Thymus (tissue), 11 donors: ENCODE measurements around the gene RYR1. TPM values are rescaled to one million over a fixed set of nuclear protein-coding genes. Genes with fewer than 3 reads are reported as not detected.

Source experiments
- DNase-seq, 9 donors: peaks; one replicate each; pipeline ENCODE4 v3.0.0-alpha.2; 2013; ENCODE audit warnings: low spot score in 9 of 9, low read depth in 6 of 9, missing footprints in 1 of 9
- H3K27ac ChIP-seq, 2 donors: one replicate each; pipeline ENCODE4 v1.5.1; 2013; ENCODE audit warnings: control low read depth in 1 of 2, low read depth in 1 of 2, low read length in 1 of 2, mild to moderate bottlenecking in 1 of 2, moderate library complexity in 1 of 2
- H3K27me3 ChIP-seq, 2 donors: one replicate each; pipeline ENCODE4 v1.5.1; 2013; ENCODE audit warnings: low read length in 1 of 2; ENCODE audit not compliant: control insufficient read depth in 2 of 2, insufficient read depth in 1 of 2
- H3K36me3 ChIP-seq, 2 donors: one replicate each; pipeline ENCODE4 v1.5.1; 2013; ENCODE audit warnings: low read length in 1 of 2, mild to moderate bottlenecking in 1 of 2, moderate library complexity in 1 of 2; ENCODE audit not compliant: control insufficient read depth in 2 of 2, insufficient read depth in 2 of 2
- H3K4me1 ChIP-seq, 2 donors: one replicate each; pipeline ENCODE4 v1.5.1; 2013; ENCODE audit warnings: low read length in 2 of 2; ENCODE audit not compliant: control insufficient read depth in 2 of 2, insufficient read depth in 2 of 2
- H3K4me3 ChIP-seq, 2 donors: one replicate each; pipeline ENCODE4 v1.5.1; 2013; ENCODE audit warnings: low read length in 2 of 2, control low read depth in 1 of 2, mild to moderate bottlenecking in 1 of 2
- H3K9me3 ChIP-seq, 2 donors: one replicate each; pipeline ENCODE4 v1.5.1; 2013; ENCODE audit warnings: low read length in 1 of 2, mild to moderate bottlenecking in 1 of 2; ENCODE audit not compliant: control insufficient read depth in 2 of 2, insufficient read depth in 1 of 2
- WGBS: extraction: QIAGEN DNeasy Blood & Tissue Kit; methylation state at CpG from one replicate; pipeline ENCODE4 v1.1.7; 2013; 5-methylcytosine and 5-hydroxymethylcytosine counted together
- polyA plus RNA-seq: library from polyadenylated mRNA; stranded (reverse); fragments of 200-250 nt; gene quantifications from one replicate; pipeline ENCODE4 v1.2.3, GENCODE V29; 2013
- total RNA-seq: library from RNA; stranded (reverse); fragments of 120-200 nt; gene quantifications from one replicate; pipeline ENCODE4 v1.2.4, GENCODE V29; 2013
- donor health status: healthy.

RYR1 gene
- total and polyA plus RNA-seq, 2 donors: 1.1 to 1.8 TPM

GRCh38 chr19:38387550-38388348 is 45.7 kb upstream of the RYR1 start, which contains the start of gene GGN:
Gene GGN (minus strand): TSS chr19:38388034. CDS start chr19:38387261, 773 bp downstream.
- H3K4me3 ChIP-seq: peak within 1 kb of the TSS; percentile 18 to 49
- DNase-seq: peak in 3 of 9 donors; percentile 39 to 61 (median 48)
- peaks cover 17 to 19% of the 10 kb centered on the region in 2 donors for H3K36me3 ChIP-seq
- 1% methylated on average over 51 of the region's 51 CpGs for WGBS
- peaks cover 60 to 86% of the 10 kb centered on the region in 2 donors for H3K27me3 ChIP-seq
- H3K9me3 ChIP-seq: peaks cover 0 to 5% of the 10 kb centered on the region in 2 donors
- H3K27ac ChIP-seq: no peak within 1 kb of the TSS
- peaks cover 18 to 31% of the 10 kb centered on the region in 2 donors for H3K4me1 ChIP-seq

GRCh38 chr19:38388349-38389100 is 45.0 kb upstream of the RYR1 start, which contains the start of gene SPRED3:
Gene SPRED3 (plus strand): TSS chr19:38388697. CDS start chr19:38390303, 1,606 bp downstream.
- H3K4me1 ChIP-seq: peaks cover 18 to 31% of the 10 kb centered on the region in 2 donors
- H3K27me3 ChIP-seq: peaks cover 64 to 94% of the 10 kb centered on the region in 2 donors

GRCh38 chr19:38389101-38389925 is 44.2 kb upstream of the RYR1 start:
- H3K36me3 ChIP-seq: peaks cover 4 to 5% of the 10 kb centered on the region in 2 donors
- no peak overlapping the region for H3K27ac ChIP-seq
- 11% methylated on average over 28 of the region's 28 CpGs for WGBS
- peak in 1 of 9 donors; percentile 37 for DNase-seq
- peak overlapping the region in 1 of 2 donors; percentile 49 for H3K4me3 ChIP-seq
- peaks cover 0 to 6% of the 10 kb centered on the region in 2 donors for H3K9me3 ChIP-seq
- peaks cover 18 to 31% of the 10 kb centered on the region in 2 donors for H3K4me1 ChIP-seq
- H3K27me3 ChIP-seq: peaks cover 71 to 99% of the 10 kb centered on the region in 2 donors

More at GRCh38 chr19:38388349-38389100, 45.0 kb upstream of the RYR1 start, which contains the start of gene SPRED3:
- Histone ChIP-seq H3K36me3 (peaks cover 11 to 12% of the 10 kb centered on the region in 2 donors), H3K4me3 (peak within 1 kb of the TSS; percentile 18 to 49), H3K9me3 (peaks cover 0 to 6% of the 10 kb centered on the region in 2 donors), H3K27ac (no peak within 1 kb of the TSS)
- 2% methylated on average over 46 of the region's 46 CpGs for WGBS
- DNase-seq: no peak

GRCh38 chr19:38389957-38390924 is 43.2 kb upstream of the RYR1 start:
- Histone ChIP-seq H3K27me3 (peaks cover 78 to 99% of the 10 kb centered on the region in 2 donors), H3K27ac (no peak overlapping the region), H3K4me3 (no peak overlapping the region), H3K36me3 (no peaks in the 10 kb centered on the region), H3K4me1 (peaks cover 18 to 34% of the 10 kb centered on the region in 2 donors), H3K9me3 (peaks cover 0 to 6% of the 10 kb centered on the region in 2 donors)
- DNase-seq: no peak
- WGBS: 49% methylated on average over 22 of the region's 22 CpGs

DNA sequence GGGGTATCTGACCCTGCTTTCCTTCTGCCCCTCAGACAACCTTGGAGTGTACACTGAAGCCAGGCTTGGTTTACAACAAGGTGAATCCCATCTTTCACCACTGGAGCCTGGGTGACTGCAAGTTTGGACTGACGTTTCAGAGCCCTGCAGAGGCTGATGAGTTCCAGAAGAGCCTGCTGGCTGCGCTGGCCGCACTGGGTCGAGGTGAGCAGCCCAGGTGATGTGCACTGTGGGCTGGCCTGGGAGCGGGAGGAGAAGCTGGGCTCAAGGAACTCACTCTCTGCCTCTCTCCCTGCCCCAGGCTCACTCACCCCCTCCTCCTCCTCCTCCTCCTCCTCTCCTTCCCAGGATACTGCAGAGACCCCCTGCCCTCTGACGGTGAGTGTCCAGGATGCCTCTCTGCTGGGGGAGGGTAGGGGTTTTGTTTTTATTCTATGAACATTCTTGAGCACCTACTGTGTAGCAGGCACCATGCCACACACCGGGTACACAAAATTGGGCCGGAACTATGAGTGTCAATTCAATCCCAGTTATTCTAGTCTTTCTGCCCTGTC is 41.5 kb upstream of the RYR1 start:
- peaks cover 79 to 97% of the 10 kb centered on the region in 2 donors for H3K27me3 ChIP-seq
- peaks cover 13 to 24% of the 10 kb centered on the region in 2 donors for H3K4me1 ChIP-seq
- no peaks in the 10 kb centered on the region for H3K36me3 ChIP-seq
- H3K9me3 ChIP-seq: peaks cover 0 to 6% of the 10 kb centered on the region in 2 donors
- H3K27ac ChIP-seq: no peak overlapping the region
- no peak for DNase-seq
- no peak overlapping the region for H3K4me3 ChIP-seq
- WGBS: 75% methylated on average over 8 of the region's 8 CpGs

DNA sequence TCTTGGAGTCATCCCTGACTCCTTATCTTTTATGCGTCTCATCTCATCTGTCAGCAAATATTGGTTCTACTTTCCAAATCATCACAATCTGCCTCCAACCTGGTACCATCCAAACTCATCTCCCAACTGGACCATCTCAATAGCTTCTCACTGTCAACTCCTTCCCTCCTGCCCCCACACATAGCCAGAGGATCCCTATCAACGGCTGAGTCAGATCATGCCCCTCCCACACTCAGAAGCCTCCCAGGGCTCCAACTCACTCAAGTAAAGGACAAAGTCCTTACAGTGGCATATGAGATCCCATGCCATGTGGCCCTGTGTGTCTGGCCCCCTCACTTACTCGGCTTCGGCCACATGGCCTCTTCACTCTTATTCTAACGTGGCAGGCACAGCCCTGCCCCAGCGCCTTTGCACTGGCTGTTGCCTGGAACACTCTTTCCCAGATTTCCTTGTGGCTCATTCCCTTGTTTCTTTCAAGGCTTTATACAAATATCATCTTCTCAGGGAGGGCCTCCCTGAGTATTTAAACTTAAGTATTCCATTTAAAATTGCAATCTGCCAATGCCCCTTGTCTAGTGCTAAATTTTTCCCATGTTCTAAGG is 40.7 kb upstream of the RYR1 start:
- Histone ChIP-seq H3K36me3 (no peaks in the 10 kb centered on the region), H3K4me3 (no peak overlapping the region), H3K4me1 (peaks cover 5 to 15% of the 10 kb centered on the region in 2 donors), H3K27me3 (peaks cover 79 to 97% of the 10 kb centered on the region in 2 donors), H3K27ac (no peak overlapping the region), H3K9me3 (peaks cover 0 to 6% of the 10 kb centered on the region in 2 donors)
- DNase-seq: no peak
- WGBS: 84% methylated on average over 6 of the region's 6 CpGs

GRCh38 chr19:38394488-38394887 is 39.0 kb upstream of the RYR1 start:
- WGBS: 6% methylated on average over 30 of the region's 30 CpGs
- H3K4me3 ChIP-seq: peak overlapping the region in 1 of 2 donors; percentile 34
- H3K9me3 ChIP-seq: peaks cover 0 to 3% of the 10 kb centered on the region in 2 donors
- peaks cover 70 to 93% of the 10 kb centered on the region in 2 donors for H3K27me3 ChIP-seq
- H3K36me3 ChIP-seq: no peaks in the 10 kb centered on the region
- peak in 1 of 9 donors; percentile 60 for DNase-seq
- no peak overlapping the region for H3K27ac ChIP-seq
- H3K4me1 ChIP-seq: peaks cover 0 to 5% of the 10 kb centered on the region in 2 donors
